Activated CD8-positive, alpha-beta memory T cell treated with anti-CD3 and anti-CD28 coated beads for 4 hours (primary cell): Measurements from ENCODE around the gene TRIM21.
"Not testable (repeated sequence)": the region's sequence is repeated elsewhere in the genome, so short reads cannot be mapped to it uniquely, and the experiment has no call there.

Source experiments
- DNase-seq, 2 donors: peaks; one replicate each; pipeline ENCODE4 v3.0.0-alpha.2; 2020; ENCODE audit warnings: low read depth in 2 of 2

The TRIM21 gene

GRCh38 chr11:4393209-4393857 is at the start of gene TRIM21:
Gene TRIM21, minus strand, starts transcription at chr11:4393702. Its CDS starts 3,293 bp downstream, at chr11:4390409.
- DNase-seq = peak; percentile 81 to 82

- DNase-seq = no peak
Measured at GRCh38 chr11:4441515-4441914, 48.0 kb upstream of the TRIM21 start.

- no peak for DNase-seq
Measured at GRCh38 chr11:4436411-4436810, 42.9 kb upstream of the TRIM21 start.

GRCh38 chr11:4433856-4434255 is 40.4 kb upstream of the TRIM21 start:
- DNase-seq = no peak

GRCh38 chr11:4430051-4430450 is 36.5 kb upstream of the TRIM21 start:
- no peak for DNase-seq

GRCh38 chr11:4418403-4418802 is 24.9 kb upstream of the TRIM21 start:
- no peak for DNase-seq

- no peak for DNase-seq
Measured at GRCh38 chr11:4416816-4417215, 23.3 kb upstream of the TRIM21 start.

- DNase-seq = no peak
Measured at GRCh38 chr11:4416306-4416705, 22.8 kb upstream of the TRIM21 start.

GRCh38 chr11:4406206-4406605 is 12.7 kb upstream of the TRIM21 start:
- DNase-seq = not testable (repeated sequence)

- no peak for DNase-seq
Measured at GRCh38 chr11:4393858-4394223, 339 bp upstream of the TRIM21 start.

- DNase-seq = no peak
Measured at GRCh38 chr11:4388221-4388620, 5.3 kb downstream of the TRIM21 start.

- no peak for DNase-seq
Measured at GRCh38 chr11:4385978-4386740, 7.3 kb downstream of the TRIM21 start.

GRCh38 chr11:4381901-4382300 is 11.6 kb downstream of the TRIM21 start:
- DNase-seq = no peak

GRCh38 chr11:4375431-4376140 is 17.9 kb downstream of the TRIM21 start:
- no peak for DNase-seq

GRCh38 chr11:4370166-4370565 is 23.3 kb downstream of the TRIM21 start:
- DNase-seq = no peak

- no peak for DNase-seq
Measured at GRCh38 chr11:4368286-4368685, 25.2 kb downstream of the TRIM21 start, which contains the start of gene OR52B4. Gene OR52B4, minus strand, starts transcription at chr11:4368386. Its CDS starts 91 bp downstream, at chr11:4368295.

- DNase-seq = not testable (repeated sequence)
Measured at GRCh38 chr11:4348142-4348541, 45.4 kb downstream of the TRIM21 start.

- DNase-seq = not testable (repeated sequence)
Measured at GRCh38 chr11:4345366-4345765, 48.1 kb downstream of the TRIM21 start.
